BLaER1 treated with 17β-estradiol and CSF1 and Interleukin-3, amounts not matched to agents 10 nM and 100 nM (cell line): ENCODE measurements around the gene SP3.
A peak's percentile ranks its signal among the peaks of the same experiment; 100 is the strongest.

ENCODE experiments used
- H3K27ac ChIP-seq, 11 experiments: shearing (Covaris generic); formaldehyde crosslinking; 2 replicates each; pipeline ENCODE4 v1.8.1; 2022
- H3K27me3 ChIP-seq, 11 experiments: shearing (Covaris generic); formaldehyde crosslinking; 2 replicates each; pipeline ENCODE4 v1.8.1; 2022
- H3K36me3 ChIP-seq, 11 experiments: shearing (Covaris generic); formaldehyde crosslinking; 2 replicates each; pipeline ENCODE4 v1.8.1; 2022
- H3K4me1 ChIP-seq, 10 experiments: shearing (Covaris generic); formaldehyde crosslinking; 2 replicates each; pipeline ENCODE4 v1.8.1; 2022
- H3K4me2 ChIP-seq, 11 experiments: shearing (Covaris generic); formaldehyde crosslinking; 2 replicates each; pipeline ENCODE4 v1.8.1; 2022
- H3K4me3 ChIP-seq, 10 experiments: shearing (Covaris generic); formaldehyde crosslinking; 2 replicates each; pipeline ENCODE4 v1.8.1; 2022
- H3K9ac ChIP-seq, 11 experiments: shearing (Covaris generic); formaldehyde crosslinking; 2 replicates each; pipeline ENCODE4 v1.8.1; 2022
- H3K9me3 ChIP-seq, 11 experiments: shearing (Covaris generic); formaldehyde crosslinking; replicated peaks in 1 of 11; 2 replicates each; pipeline ENCODE4 v1.8.1; 2022
- H4K20me1 ChIP-seq, 11 experiments: shearing (Covaris generic); formaldehyde crosslinking; 2 replicates each; pipeline ENCODE4 v1.8.1; 2022
- Cebpa-rat ChIP-seq, 11 experiments: shearing (Covaris generic); IDR thresholded peaks; 2 replicates each; pipeline ENCODE4 v1.8.1; 2022

The SP3 gene

DNA sequence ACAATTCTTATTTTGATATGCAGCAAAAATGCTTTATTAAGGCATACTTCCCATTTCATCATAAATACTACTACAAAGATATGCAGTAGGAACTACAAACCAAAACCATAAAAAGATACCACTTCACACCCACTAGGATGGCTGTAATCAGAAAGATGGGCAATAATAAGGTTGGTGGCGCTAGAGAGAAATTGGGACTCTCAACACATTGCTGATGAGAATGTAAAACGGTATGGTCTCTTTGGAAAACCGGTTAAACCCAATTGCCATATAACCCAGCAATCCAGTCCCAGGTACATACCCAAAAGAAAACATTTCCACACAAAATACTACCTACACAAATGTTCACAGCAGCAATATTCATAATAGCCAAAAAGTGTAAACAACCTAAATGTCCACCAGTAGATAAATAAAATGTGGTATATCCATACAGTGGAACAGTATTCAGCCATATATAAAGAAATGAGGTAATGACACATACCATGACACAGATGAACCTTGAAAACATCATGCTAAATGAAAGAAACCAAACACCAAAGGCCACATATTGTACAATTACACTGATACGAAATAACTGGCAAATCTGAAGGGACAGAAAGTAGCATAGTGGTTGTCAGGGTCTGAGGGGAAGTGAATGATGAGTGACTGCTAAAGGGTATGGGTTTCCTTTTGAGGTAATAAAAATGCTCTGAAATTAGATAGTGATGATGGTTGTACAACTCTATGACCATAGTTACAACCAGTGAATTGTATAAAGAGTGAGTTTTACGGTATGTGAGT lies 12.7 kb downstream of the SP3 start:
- Histone ChIP-seq H3K27me3 (no peaks in the 10 kb centered on the region), H3K27ac (no peak overlapping the region), H3K4me2 (peak overlapping the region in 4 of 11 experiments; percentile 2 to 66 (median 27); a peak in 4 of 22 replicates), H3K9ac (no peak overlapping the region), H3K9me3 (peaks cover 0 to 47% (median 37%) of the 10 kb centered on the region in 11 experiments; a peak in 17 of 22 replicates), H3K4me3 (no peak overlapping the region), H3K36me3 (peaks cover 77 to 98% (median 94%) of the 10 kb centered on the region in 11 experiments), H3K4me1 (peaks cover 0 to 76% (median 2%) of the 10 kb centered on the region in 10 experiments; a peak in 6 of 20 replicates), H4K20me1 (peaks cover 73 to 100% (median 98%) of the 10 kb centered on the region in 11 experiments)
- TF ChIP-seq Cebpa-rat (IDR thresholded peaks at IDR 0.05), result no peak

DNA sequence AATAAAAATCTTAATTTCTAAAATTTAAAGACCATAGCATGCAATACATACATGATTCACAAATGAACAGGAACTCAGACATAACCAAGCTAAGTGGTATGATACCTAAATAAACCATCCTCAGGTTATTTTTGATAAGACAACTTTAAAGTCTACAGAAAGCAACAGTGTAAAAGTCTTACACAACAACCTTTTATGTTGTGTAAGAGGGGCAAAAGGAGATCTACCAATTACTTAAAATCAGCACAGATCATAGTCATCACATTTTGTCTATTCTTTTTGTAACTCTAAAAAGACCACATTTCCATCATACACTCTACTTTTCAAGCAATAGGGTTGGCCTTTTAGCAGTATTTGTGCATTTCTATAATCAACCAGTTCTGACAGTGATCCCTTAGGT lies 16.3 kb downstream of the SP3 start:
- TF ChIP-seq Cebpa-rat (IDR thresholded peaks at IDR 0.05), result no peak
- peaks cover 0 to 77% (median 4%) of the 10 kb centered on the region in 10 experiments; a peak in 7 of 20 replicates for H3K4me1 ChIP-seq
- H3K27ac ChIP-seq, result no peak overlapping the region
- H3K9ac ChIP-seq, result no peak overlapping the region
- peaks cover 56 to 98% (median 79%) of the 10 kb centered on the region in 11 experiments for H3K36me3 ChIP-seq
- H3K4me3 ChIP-seq, result no peak overlapping the region
- H3K27me3 ChIP-seq, result no peaks in the 10 kb centered on the region
- peaks cover 77 to 100% (median 98%) of the 10 kb centered on the region in 11 experiments for H4K20me1 ChIP-seq
- peaks cover 0 to 22% (median 15%) of the 10 kb centered on the region in 11 experiments; a peak in 17 of 22 replicates for H3K9me3 ChIP-seq
- H3K4me2 ChIP-seq, result peak overlapping the region in 1 of 11 experiments; percentile 25; a peak in 1 of 22 replicates

DNA sequence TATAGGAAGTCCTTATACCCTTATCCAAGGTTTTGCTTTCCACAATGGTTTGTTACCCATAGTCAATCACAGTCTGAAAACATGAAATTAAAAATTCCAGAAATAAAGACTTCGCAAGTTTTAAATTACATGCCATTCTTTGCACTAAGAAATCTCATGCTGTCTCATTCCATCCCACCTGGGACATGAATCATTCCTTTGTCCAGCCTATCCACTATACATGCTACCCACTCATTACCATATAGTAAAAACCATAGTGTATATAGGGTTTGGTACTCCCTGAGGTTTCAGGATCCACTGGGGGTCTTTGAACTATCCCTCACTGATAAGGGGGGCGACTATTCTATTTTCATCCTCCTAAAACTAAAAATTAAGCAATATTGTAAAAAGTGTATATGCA lies 17.0 kb downstream of the SP3 start:
- H3K4me2 ChIP-seq, result no peak overlapping the region
- peaks cover 77 to 100% (median 100%) of the 10 kb centered on the region in 11 experiments for H4K20me1 ChIP-seq
- H3K36me3 ChIP-seq, result peaks cover 55 to 98% (median 79%) of the 10 kb centered on the region in 11 experiments
- no peak for TF ChIP-seq Cebpa-rat (IDR thresholded peaks at IDR 0.05)
- no peak overlapping the region for H3K27ac ChIP-seq
- no peaks in the 10 kb centered on the region for H3K27me3 ChIP-seq
- H3K9ac ChIP-seq, result no peak overlapping the region
- no peak overlapping the region for H3K4me3 ChIP-seq
- H3K9me3 ChIP-seq, result peaks cover 0 to 18% (median 10%) of the 10 kb centered on the region in 11 experiments; a peak in 17 of 22 replicates
- H3K4me1 ChIP-seq, result peaks cover 0 to 77% (median 5%) of the 10 kb centered on the region in 10 experiments; a peak in 11 of 20 replicates

DNA sequence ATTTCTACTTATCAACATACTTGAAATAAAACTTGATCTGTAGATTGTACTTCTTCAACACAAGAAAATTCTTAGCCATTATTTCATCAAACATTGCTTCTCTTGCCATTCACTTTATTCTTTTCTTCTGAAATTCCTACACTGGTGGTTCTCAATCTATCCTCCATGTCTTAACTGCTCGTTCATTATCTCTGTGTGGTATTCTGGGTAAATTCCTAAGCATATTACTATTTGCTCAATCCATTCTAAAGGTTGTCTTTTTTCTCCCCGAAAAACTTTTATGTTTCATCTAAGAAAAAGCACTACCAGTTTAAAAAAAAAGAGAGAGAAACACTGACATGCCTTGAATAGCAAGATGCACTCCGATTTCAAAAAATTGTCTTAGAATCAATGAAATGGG lies 18.0 kb downstream of the SP3 start:
- peaks cover 45 to 98% (median 74%) of the 10 kb centered on the region in 11 experiments; a peak in 21 of 22 replicates for H3K36me3 ChIP-seq
- H3K27ac ChIP-seq, result no peak overlapping the region
- no peak for TF ChIP-seq Cebpa-rat (IDR thresholded peaks at IDR 0.05)
- H3K4me3 ChIP-seq, result no peak overlapping the region
- H3K9me3 ChIP-seq, result peaks cover 0 to 7% (median 0%) of the 10 kb centered on the region in 11 experiments; a peak in 6 of 22 replicates
- H3K4me1 ChIP-seq, result peaks cover 5 to 77% (median 14%) of the 10 kb centered on the region in 10 experiments
- no peak overlapping the region for H3K9ac ChIP-seq
- H3K27me3 ChIP-seq, result no peaks in the 10 kb centered on the region
- no peak overlapping the region for H3K4me2 ChIP-seq
- peaks cover 77 to 100% (median 100%) of the 10 kb centered on the region in 11 experiments for H4K20me1 ChIP-seq

DNA sequence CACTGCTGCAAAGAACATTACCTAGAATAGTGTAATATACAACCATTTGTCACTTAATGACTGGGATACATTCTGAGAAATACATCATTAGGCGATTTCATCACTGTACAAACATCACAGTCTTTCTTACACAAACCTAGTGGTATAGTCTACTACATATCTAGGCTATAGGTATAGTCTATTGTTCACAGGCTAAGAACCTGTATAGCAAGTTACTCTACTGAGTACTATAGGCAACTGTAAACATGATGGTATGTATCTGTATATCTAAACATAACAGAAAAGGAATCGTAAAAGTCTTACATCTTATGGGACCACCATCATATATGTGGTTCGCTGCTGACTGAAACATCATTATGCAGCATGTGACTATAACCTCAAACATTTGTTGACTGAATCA lies 21.4 kb downstream of the SP3 start:
- H3K4me3 ChIP-seq, result no peak overlapping the region
- no peaks in the 10 kb centered on the region; a peak in 1 of 22 replicates for H3K9me3 ChIP-seq
- TF ChIP-seq Cebpa-rat (IDR thresholded peaks at IDR 0.05), result no peak
- H3K4me1 ChIP-seq, result peaks cover 31 to 77% (median 46%) of the 10 kb centered on the region in 10 experiments
- H3K36me3 ChIP-seq, result peaks cover 31 to 95% (median 55%) of the 10 kb centered on the region in 11 experiments; a peak in 20 of 22 replicates
- H3K4me2 ChIP-seq, result peak overlapping the region in 3 of 11 experiments; percentile 69 to 81 (median 77); a peak in 5 of 22 replicates
- H3K27me3 ChIP-seq, result no peaks in the 10 kb centered on the region
- peaks cover 90 to 100% (median 100%) of the 10 kb centered on the region in 11 experiments for H4K20me1 ChIP-seq
- H3K9ac ChIP-seq, result no peak overlapping the region
- no peak overlapping the region for H3K27ac ChIP-seq

DNA sequence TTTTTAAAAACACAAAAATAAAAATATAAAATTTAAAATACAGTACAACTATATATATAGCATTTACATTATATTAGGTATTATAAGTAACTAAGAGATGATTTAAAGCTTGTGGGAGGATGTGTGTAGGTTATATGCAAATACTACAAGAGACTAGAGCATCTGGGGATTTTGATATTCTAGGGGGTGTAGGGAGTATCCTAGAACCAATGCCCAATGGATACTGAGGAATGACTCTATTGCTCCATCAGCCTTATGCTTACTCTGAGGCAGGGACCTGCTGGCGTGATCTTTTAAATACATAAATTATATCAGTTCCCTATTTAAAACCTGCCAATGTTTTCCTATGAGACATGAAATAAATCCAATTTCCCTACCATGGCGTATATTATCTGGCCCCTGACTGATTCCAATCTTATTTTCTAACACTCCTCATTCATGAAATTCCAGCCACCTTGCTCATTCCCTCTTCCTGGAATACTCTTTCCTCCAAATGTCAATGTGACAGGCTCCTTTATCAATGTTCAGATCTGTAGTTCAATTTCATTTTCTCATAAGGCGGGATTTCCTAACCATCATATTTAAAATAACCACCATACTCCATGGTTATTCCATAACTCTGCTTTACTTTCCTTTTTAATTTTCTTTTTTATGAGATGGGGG lies 22.2 kb downstream of the SP3 start:
- H3K36me3 ChIP-seq, result peaks cover 26 to 97% (median 57%) of the 10 kb centered on the region in 11 experiments; a peak in 20 of 22 replicates
- H4K20me1 ChIP-seq, result peaks cover 93 to 100% (median 100%) of the 10 kb centered on the region in 11 experiments
- H3K27me3 ChIP-seq, result no peaks in the 10 kb centered on the region
- no peaks in the 10 kb centered on the region; a peak in 1 of 22 replicates for H3K9me3 ChIP-seq
- no peak overlapping the region for H3K4me3 ChIP-seq
- H3K9ac ChIP-seq, result no peak overlapping the region
- peak overlapping the region in 7 of 11 experiments; percentile 5 to 81 (median 69); a peak in 10 of 22 replicates for H3K4me2 ChIP-seq
- no peak for TF ChIP-seq Cebpa-rat (IDR thresholded peaks at IDR 0.05)
- peaks cover 31 to 80% (median 47%) of the 10 kb centered on the region in 10 experiments for H3K4me1 ChIP-seq
- H3K27ac ChIP-seq, result no peak overlapping the region

- Histone ChIP-seq H3K36me3 (peaks cover 20 to 92% (median 51%) of the 10 kb centered on the region in 11 experiments; a peak in 20 of 22 replicates), H3K4me2 (peak overlapping the region; percentile 36 to 81 (median 69); a peak in 19 of 22 replicates), H3K4me1 (peaks cover 31 to 89% (median 47%) of the 10 kb centered on the region in 10 experiments), H3K27me3 (no peaks in the 10 kb centered on the region), H3K4me3 (no peak overlapping the region), H3K27ac (peak overlapping the region in 9 of 11 experiments; percentile 8 to 53 (median 33); a peak in 12 of 22 replicates), H3K9me3 (no peaks in the 10 kb centered on the region; a peak in 1 of 22 replicates), H3K9ac (peak overlapping the region in 1 of 11 experiments; percentile 13; a peak in 1 of 22 replicates), H4K20me1 (peaks cover 92 to 100% (median 100%) of the 10 kb centered on the region in 11 experiments)
- TF ChIP-seq Cebpa-rat (IDR thresholded peaks at IDR 0.05), result no peak
Observed at GRCh38 chr2:173941567-173941966, 23.6 kb downstream of the SP3 start.

- peak overlapping the region in 8 of 11 experiments; percentile 5 to 50 (median 24); a peak in 13 of 22 replicates for H3K27ac ChIP-seq
- TF ChIP-seq Cebpa-rat (IDR thresholded peaks at IDR 0.05), result no peak
Observed at GRCh38 chr2:173940208-173941020, 24.8 kb downstream of the SP3 start.

More at GRCh38 chr2:173940208-173941020, 24.8 kb downstream of the SP3 start:
- no peak overlapping the region; a peak in 1 of 22 replicates for H3K9ac ChIP-seq
- H3K27me3 ChIP-seq, result no peaks in the 10 kb centered on the region
- peaks cover 92 to 100% (median 100%) of the 10 kb centered on the region in 11 experiments for H4K20me1 ChIP-seq
- peaks cover 31 to 92% (median 49%) of the 10 kb centered on the region in 11 experiments; a peak in 20 of 22 replicates for H3K36me3 ChIP-seq
- H3K4me3 ChIP-seq, result no peak overlapping the region
- H3K4me2 ChIP-seq, result peak overlapping the region; percentile 36 to 81 (median 69)
- no peaks in the 10 kb centered on the region for H3K9me3 ChIP-seq
- H3K4me1 ChIP-seq, result peaks cover 31 to 86% (median 49%) of the 10 kb centered on the region in 10 experiments
